Neuronal stem cell (in vitro differentiated cells): ENCODE measurements around the gene TTC33.

Source experiments
- DNase-seq: peaks from one replicate; pipeline ENCODE4 v3.0.0-alpha.2; 2013; ENCODE audit warnings: low spot score
- H2AFZ ChIP-seq: one replicate; pipeline ENCODE4 v1.6.1; 2013; ENCODE audit warnings: mild to moderate bottlenecking, low read length, inconsistent platforms
- H2AK5ac ChIP-seq: 2 replicates; pipeline ENCODE4 v1.6.1; 2013; ENCODE audit warnings: low read depth, mild to moderate bottlenecking, inconsistent platforms, low read length, moderate library complexity, mixed read lengths
- H2BK120ac ChIP-seq: 2 replicates; pipeline ENCODE4 v1.6.1; 2013; ENCODE audit warnings: low read depth, mild to moderate bottlenecking, inconsistent platforms, low read length, moderate library complexity, mixed read lengths
- H2BK12ac ChIP-seq: one replicate; pipeline ENCODE4 v1.6.1; 2013; ENCODE audit warnings: low read length, inconsistent platforms
- H2BK15ac ChIP-seq: 2 replicates; pipeline ENCODE4 v1.6.1; 2013; ENCODE audit warnings: mild to moderate bottlenecking, low read length, inconsistent platforms, mixed read lengths
- H2BK5ac ChIP-seq: one replicate; pipeline ENCODE4 v1.6.1; 2013; ENCODE audit warnings: inconsistent platforms, mild to moderate bottlenecking, low read length, moderate library complexity
- H3K14ac ChIP-seq: one replicate; pipeline ENCODE4 v1.6.1; 2013; ENCODE audit warnings: low read length, inconsistent platforms
- H3K18ac ChIP-seq: 2 replicates; pipeline ENCODE4 v1.6.1; 2013; ENCODE audit warnings: low read length, inconsistent platforms
- H3K23ac ChIP-seq: 2 replicates; pipeline ENCODE4 v1.6.1; 2013; ENCODE audit warnings: low read depth, mild to moderate bottlenecking, mixed read lengths, low read length, inconsistent platforms; ENCODE audit not compliant: poor library complexity
- H3K27ac ChIP-seq: replicated peaks from 3 replicates; pipeline ENCODE4 v1.5.1; 2013; ENCODE audit warnings: low read length, inconsistent platforms
- H3K27me3 ChIP-seq, 3 experiments: 2 replicates each; pipeline ENCODE4 v1.6.1; 2013; ENCODE audit warnings: low read length in 3 of 3, mild to moderate bottlenecking in 2 of 3, inconsistent platforms in 1 of 3, low read depth in 1 of 3, mixed read lengths in 1 of 3, moderate library complexity in 1 of 3; ENCODE audit not compliant: control insufficient read depth in 3 of 3, insufficient read depth in 3 of 3
- H3K36me3 ChIP-seq, 2 donors: replicated peaks in 1 of 2; 2 replicates each; pipeline ENCODE4 v1.6.1; 2013; ENCODE audit warnings: low read length in 2 of 2; ENCODE audit not compliant: control insufficient read depth in 2 of 2, insufficient read depth in 2 of 2
- H3K4ac ChIP-seq: 2 replicates; pipeline ENCODE4 v1.6.1; 2013; ENCODE audit warnings: inconsistent platforms, mild to moderate bottlenecking, low read length, moderate library complexity
- H3K4me1 ChIP-seq, 2 donors: 1 replicate in 1 of 2; 2 replicates in 1 of 2; pipeline ENCODE4 v1.6.1; 2013; ENCODE audit warnings: low read length in 2 of 2, low read depth in 1 of 2; ENCODE audit not compliant: control insufficient read depth in 2 of 2, insufficient read depth in 1 of 2
- H3K4me2 ChIP-seq: one replicate; pipeline ENCODE4 v1.6.1; 2013; ENCODE audit warnings: mild to moderate bottlenecking, low read length, inconsistent platforms; ENCODE audit not compliant: insufficient read depth, poor library complexity, severe bottlenecking
- H3K4me3 ChIP-seq, 2 donors: 2 replicates each; pipeline ENCODE4 v1.5.1; 2013; ENCODE audit warnings: low read length in 2 of 2, mild to moderate bottlenecking in 2 of 2, inconsistent platforms in 1 of 2, moderate library complexity in 1 of 2
- H3K79me1 ChIP-seq: one replicate; pipeline ENCODE4 v1.6.1; 2013; ENCODE audit warnings: low read depth, mild to moderate bottlenecking, inconsistent platforms, low read length, moderate library complexity
- H3K9ac ChIP-seq: one replicate; pipeline ENCODE4 v1.6.1; 2013; ENCODE audit warnings: mild to moderate bottlenecking, low read depth, low read length, inconsistent platforms; ENCODE audit not compliant: poor library complexity
- H3K9me3 ChIP-seq, 2 donors: replicated peaks in 1 of 2; 2 replicates each; pipeline versions ENCODE3 to v1.6.1; 2013; ENCODE audit warnings: low read length in 2 of 2, mild to moderate bottlenecking in 2 of 2, inconsistent platforms in 1 of 2, low read depth in 1 of 2, mixed read lengths in 1 of 2, moderate library complexity in 1 of 2; ENCODE audit not compliant: control insufficient read depth in 2 of 2, insufficient read depth in 1 of 2
- H4K8ac ChIP-seq: one replicate; pipeline ENCODE4 v1.6.1; 2013; ENCODE audit warnings: low read depth, mild to moderate bottlenecking, inconsistent platforms, low read length, moderate library complexity
- H4K91ac ChIP-seq: one replicate; pipeline ENCODE4 v1.6.1; 2013; ENCODE audit warnings: low read length, low read depth, mild to moderate bottlenecking, inconsistent platforms; ENCODE audit not compliant: poor library complexity
- WGBS, 2 donors: extraction: QIAGEN DNeasy Blood & Tissue Kit; methylation state at CpG; one replicate each; pipeline ENCODE4 v1.1.7; 2013; ENCODE audit warnings: missing lambda C conversion rate in 2 of 2, mixed read lengths in 1 of 2; ENCODE audit not compliant: insufficient read length in 2 of 2, insufficient replicate concordance in 1 of 2; ENCODE audit errors: extremely low coverage in 2 of 2; 5-methylcytosine and 5-hydroxymethylcytosine counted together

TTC33 gene

GRCh38 chr5:40690267-40690666 is 65.5 kb downstream of the TTC33 start:
- Histone ChIP-seq H3K4me3 (no peak overlapping the region), H3K18ac (no peak overlapping the region), H2BK15ac (no peak overlapping the region), H2AK5ac (no peak overlapping the region), H3K9me3 (no peaks in the 10 kb centered on the region), H3K4me1 (no peaks in the 10 kb centered on the region), H2AFZ (no peak overlapping the region), H3K27me3 (peaks cover 0 to 11% (median 0%) of the 10 kb centered on the region in 3 experiments), H3K14ac (no peak overlapping the region), H4K8ac (no peak overlapping the region), H3K4me2 (no peak overlapping the region), H3K4ac (no peak overlapping the region), H3K23ac (no peak overlapping the region), H3K36me3 (no peaks in the 10 kb centered on the region), H3K9ac (no peak overlapping the region), H2BK12ac (no peak overlapping the region), H2BK5ac (no peak overlapping the region), H2BK120ac (no peak overlapping the region), H3K79me1 (no peaks in the 10 kb centered on the region), H3K27ac (no peak overlapping the region), H4K91ac (no peak overlapping the region)
- DNase-seq = no peak
- no CpG with 5 or more reads among the region's 3 CpGs for WGBS, 2 donors

GRCh38 chr5:40689438-40689837 is 66.3 kb downstream of the TTC33 start:
- WGBS, 2 donors = no CpG with 5 or more reads among the region's 3 CpGs
- no peak overlapping the region for H3K18ac ChIP-seq

GRCh38 chr5:40688996-40689395 is 66.8 kb downstream of the TTC33 start:
- Histone ChIP-seq H2BK15ac (no peak overlapping the region), H3K23ac (no peak overlapping the region), H4K8ac (no peak overlapping the region), H3K9me3 (no peaks in the 10 kb centered on the region), H3K36me3 (no peaks in the 10 kb centered on the region), H3K18ac (no peak overlapping the region), H3K79me1 (no peaks in the 10 kb centered on the region), H4K91ac (no peak overlapping the region), H2BK12ac (no peak overlapping the region), H2BK120ac (no peak overlapping the region), H3K9ac (no peak overlapping the region), H3K4ac (no peak overlapping the region), H3K4me1 (no peaks in the 10 kb centered on the region), H3K27me3 (peaks cover 0 to 18% (median 0%) of the 10 kb centered on the region in 3 experiments), H3K4me2 (no peak overlapping the region), H3K4me3 (no peak overlapping the region), H3K14ac (no peak overlapping the region), H3K27ac (no peak overlapping the region), H2BK5ac (no peak overlapping the region), H2AK5ac (no peak overlapping the region), H2AFZ (no peak overlapping the region)
- no peak for DNase-seq

More at GRCh38 chr5:40689438-40689837, 66.3 kb downstream of the TTC33 start:
- Histone ChIP-seq H2AFZ (no peak overlapping the region), H3K4me2 (no peak overlapping the region), H4K91ac (no peak overlapping the region), H3K4ac (no peak overlapping the region), H3K14ac (no peak overlapping the region), H2BK5ac (no peak overlapping the region), H3K79me1 (no peaks in the 10 kb centered on the region), H2BK120ac (no peak overlapping the region), H3K36me3 (no peaks in the 10 kb centered on the region), H3K27ac (no peak overlapping the region), H4K8ac (no peak overlapping the region), H2BK12ac (no peak overlapping the region), H3K9me3 (no peaks in the 10 kb centered on the region), H3K9ac (no peak overlapping the region), H3K23ac (no peak overlapping the region), H2BK15ac (no peak overlapping the region), H3K27me3 (peaks cover 0 to 14% (median 0%) of the 10 kb centered on the region in 3 experiments), H3K4me3 (no peak overlapping the region), H2AK5ac (no peak overlapping the region), H3K4me1 (no peaks in the 10 kb centered on the region)
- DNase-seq = no peak

- WGBS, 2 donors = no CpG with 5 or more reads among the region's 8 CpGs
- Histone ChIP-seq H2AFZ (no peak overlapping the region), H2BK15ac (no peak overlapping the region), H3K18ac (no peak overlapping the region), H3K4me3 (no peak overlapping the region), H3K79me1 (no peaks in the 10 kb centered on the region), H2BK120ac (no peak overlapping the region), H3K36me3 (no peaks in the 10 kb centered on the region), H2BK12ac (no peak overlapping the region), H4K8ac (no peak overlapping the region), H3K23ac (no peak overlapping the region), H3K14ac (no peak overlapping the region), H4K91ac (no peak overlapping the region), H3K9ac (no peak overlapping the region), H3K27me3 (peaks cover 0 to 24% (median 0%) of the 10 kb centered on the region in 3 experiments), H3K9me3 (no peaks in the 10 kb centered on the region), H3K4me1 (no peaks in the 10 kb centered on the region), H2AK5ac (no peak overlapping the region), H3K27ac (no peak overlapping the region), H3K4ac (no peak overlapping the region), H3K4me2 (no peak overlapping the region), H2BK5ac (no peak overlapping the region)
- DNase-seq = peak; percentile 83
Measured at GRCh38 chr5:40688127-40688761, 67.5 kb downstream of the TTC33 start.
